Peyer's patch (tissue), 4 donors: ENCODE measurements around the gene GFPT1.

ENCODE experiments used
- CTCF ChIP-seq, 6 experiments: fragments of 450-650 bp in 4 of 6; fragments of 200-600 bp in 2 of 6; sonication (generic) in 1 of 6; IDR thresholded peaks; one replicate each; pipeline ENCODE4 v1.5.1; 2017 to 2019; ENCODE audit warnings: antibody characterized with exemption in 6 of 6, mild to moderate bottlenecking in 3 of 6, moderate library complexity in 1 of 6
- POLR2A ChIP-seq, 2 donors: fragments of 450-650 bp; IDR thresholded peaks; one replicate each; pipeline ENCODE4 v1.5.1; 2017; ENCODE audit warnings: antibody characterized with exemption in 2 of 2, mild to moderate bottlenecking in 2 of 2, moderate library complexity in 2 of 2

GRCh38 chr2:69386789-69387734 is at the start of gene GFPT1:
- peak in 1 of 6 experiments; percentile 6 for TF ChIP-seq CTCF (IDR thresholded peaks at IDR 0.05)
- peak; percentile 85 to 94 for TF ChIP-seq POLR2A (IDR thresholded peaks at IDR 0.05)
